ENCODE data around the gene ZBTB16. TPM values are rescaled to one million over a fixed set of nuclear protein-coding genes. Genes with fewer than 3 reads are reported as not detected.

ZBTB16 gene
- total and polyA plus RNA-seq, 12 donors, result 18.3 to 108 (median 54.6) TPM

DNA sequence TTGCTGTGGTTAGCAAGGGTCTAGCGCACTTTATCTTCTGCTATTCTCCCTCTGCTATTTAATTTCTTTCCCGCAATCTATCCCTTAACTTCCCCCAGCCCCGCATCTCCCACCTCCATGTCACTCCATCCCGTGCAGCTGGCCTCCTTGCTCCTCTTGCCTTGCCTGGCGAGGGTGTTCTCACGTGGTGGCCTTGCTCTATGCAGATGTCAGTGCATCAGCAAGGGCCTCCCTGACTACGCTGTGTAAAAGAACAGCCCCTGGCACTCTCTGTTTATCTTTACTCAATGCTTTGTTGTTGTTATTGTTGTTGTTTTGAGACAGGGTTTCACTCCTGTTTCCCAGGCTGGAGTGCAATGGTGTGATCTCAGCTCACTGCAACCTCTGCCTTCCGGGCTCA, 122.2 kb downstream of the ZBTB16 start:
- H3K27ac ChIP-seq, result peak overlapping the region in 7 of 10 donors; percentile 72 to 97 (median 95)
- no peak overlapping the region for H3K4me3 ChIP-seq
- ATAC-seq, result no peak
- peaks cover 32 to 87% (median 79%) of the 10 kb centered on the region in 9 donors for H3K4me1 ChIP-seq
- H3K36me3 ChIP-seq, result peaks cover 0 to 3% (median 0%) of the 10 kb centered on the region in 9 donors
- H3K9me3 ChIP-seq, result no peaks in the 10 kb centered on the region
- DNase-seq, result no peak
- H3K27me3 ChIP-seq, result no peaks in the 10 kb centered on the region
- intact Hi-C loops (cut with DNase I), result loop anchor here in 8 of 10 donors (2.0 to 10.0 kb wide), 9 partner anchors 15 to 147 kb away; partner anchors contain the start of gene ZBTB16 (in 4 of the 8)
- 80 to 94% methylated on average over 8 of the region's 8 CpGs for WGBS, 2 donors
- TF ChIP-seq, protein P1, sequence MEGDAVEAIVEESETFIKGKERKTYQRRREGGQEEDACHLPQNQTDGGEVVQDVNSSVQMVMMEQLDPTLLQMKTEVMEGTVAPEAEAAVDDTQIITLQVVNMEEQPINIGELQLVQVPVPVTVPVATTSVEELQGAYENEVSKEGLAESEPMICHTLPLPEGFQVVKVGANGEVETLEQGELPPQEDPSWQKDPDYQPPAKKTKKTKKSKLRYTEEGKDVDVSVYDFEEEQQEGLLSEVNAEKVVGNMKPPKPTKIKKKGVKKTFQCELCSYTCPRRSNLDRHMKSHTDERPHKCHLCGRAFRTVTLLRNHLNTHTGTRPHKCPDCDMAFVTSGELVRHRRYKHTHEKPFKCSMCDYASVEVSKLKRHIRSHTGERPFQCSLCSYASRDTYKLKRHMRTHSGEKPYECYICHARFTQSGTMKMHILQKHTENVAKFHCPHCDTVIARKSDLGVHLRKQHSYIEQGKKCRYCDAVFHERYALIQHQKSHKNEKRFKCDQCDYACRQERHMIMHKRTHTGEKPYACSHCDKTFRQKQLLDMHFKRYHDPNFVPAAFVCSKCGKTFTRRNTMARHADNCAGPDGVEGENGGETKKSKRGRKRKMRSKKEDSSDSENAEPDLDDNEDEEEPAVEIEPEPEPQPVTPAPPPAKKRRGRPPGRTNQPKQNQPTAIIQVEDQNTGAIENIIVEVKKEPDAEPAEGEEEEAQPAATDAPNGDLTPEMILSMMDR (IDR thresholded peaks at IDR 0.05), result no peak

DNA sequence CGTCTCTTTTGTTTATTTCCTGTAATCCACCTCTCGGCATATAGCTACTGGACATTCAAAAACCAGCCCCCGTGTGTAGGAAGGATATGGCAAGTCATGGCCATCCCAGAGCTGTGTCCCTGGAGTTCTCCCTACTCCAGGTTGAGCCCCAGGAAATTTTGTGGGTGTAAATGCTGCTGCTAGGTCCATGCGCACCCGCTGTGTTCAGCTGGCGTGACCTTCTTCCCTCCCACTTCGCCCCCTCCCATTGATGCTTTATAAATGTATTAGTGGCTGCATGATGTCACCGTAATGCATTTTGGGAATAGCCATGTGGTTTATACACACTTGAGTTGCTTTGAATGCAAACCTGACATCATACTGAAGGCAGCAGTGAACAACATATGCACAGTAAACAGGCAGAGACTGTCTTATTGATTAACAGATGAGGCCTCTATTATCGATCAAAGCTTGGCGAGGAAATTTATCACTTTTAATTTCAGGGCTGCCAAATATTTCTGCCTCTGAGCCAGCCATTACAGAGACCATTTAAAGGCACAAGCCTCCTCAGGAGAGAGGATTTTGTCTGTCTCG, 123.0 kb downstream of the ZBTB16 start:
- DNase-seq (no peak), ATAC-seq (no peak)
- 71 to 81% methylated on average over 11 of the region's 11 CpGs for WGBS, 2 donors
- H3K27me3 ChIP-seq, result no peaks in the 10 kb centered on the region
- TF ChIP-seq, protein P1 (IDR thresholded peaks at IDR 0.05), result no peak
- H3K4me3 ChIP-seq, result no peak overlapping the region
- no peaks in the 10 kb centered on the region for H3K9me3 ChIP-seq
- H3K36me3 ChIP-seq, result peaks cover 0 to 11% (median 4%) of the 10 kb centered on the region in 9 donors
- intact Hi-C loops (cut with DNase I), result loop anchor here in 8 of 10 donors (2.0 to 10.0 kb wide), 8 partner anchors 14 to 148 kb away; partner anchors contain the start of gene ZBTB16 (in 3 of the 8)
- H3K4me1 ChIP-seq, result peaks cover 27 to 83% (median 71%) of the 10 kb centered on the region in 9 donors
- peak overlapping the region in 9 of 10 donors; percentile 37 to 97 (median 76) for H3K27ac ChIP-seq

DNA sequence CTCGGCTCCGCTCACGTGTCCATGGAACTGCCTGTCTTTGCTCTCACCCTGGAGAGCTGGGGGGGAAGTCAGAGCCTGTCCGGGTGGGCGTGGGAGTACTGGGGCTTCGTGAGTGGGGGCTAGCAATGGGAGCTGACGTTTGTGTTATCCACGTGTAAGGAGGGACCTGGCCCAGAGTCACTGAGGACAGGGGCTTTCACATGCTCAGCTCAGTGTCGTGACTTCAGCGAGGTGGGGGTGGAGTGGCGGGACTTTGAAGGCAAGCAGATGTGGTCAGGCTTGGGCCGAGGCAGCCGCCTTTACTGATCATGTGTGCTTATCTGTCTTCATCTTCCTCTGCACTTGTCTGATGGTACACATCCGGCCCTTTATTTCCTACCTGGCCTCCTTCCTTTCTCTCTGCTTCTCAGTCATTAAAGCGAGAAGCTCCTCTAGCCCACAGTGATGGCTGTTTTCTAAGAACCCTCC, 123.6 kb downstream of the ZBTB16 start:
- 41 to 60% methylated on average over 15 of the region's 15 CpGs for WGBS, 2 donors
- ATAC-seq (peak in 1 of 8 donors; percentile 3), DNase-seq (no peak)
- Histone ChIP-seq H3K4me3 (no peak overlapping the region), H3K27me3 (no peaks in the 10 kb centered on the region), H3K4me1 (peaks cover 22 to 78% (median 66%) of the 10 kb centered on the region in 9 donors), H3K36me3 (peaks cover 0 to 16% (median 8%) of the 10 kb centered on the region in 9 donors), H3K9me3 (no peaks in the 10 kb centered on the region), H3K27ac (peak overlapping the region in 9 of 10 donors; percentile 37 to 97 (median 76))
- TF ChIP-seq, protein P1 (IDR thresholded peaks at IDR 0.05), result no peak
- intact Hi-C loops (cut with DNase I), result loop anchor here in 8 of 10 donors (2.0 to 10.0 kb wide), 8 partner anchors 14 to 148 kb away; partner anchors contain the start of gene ZBTB16 (in 3 of the 8)

DNA sequence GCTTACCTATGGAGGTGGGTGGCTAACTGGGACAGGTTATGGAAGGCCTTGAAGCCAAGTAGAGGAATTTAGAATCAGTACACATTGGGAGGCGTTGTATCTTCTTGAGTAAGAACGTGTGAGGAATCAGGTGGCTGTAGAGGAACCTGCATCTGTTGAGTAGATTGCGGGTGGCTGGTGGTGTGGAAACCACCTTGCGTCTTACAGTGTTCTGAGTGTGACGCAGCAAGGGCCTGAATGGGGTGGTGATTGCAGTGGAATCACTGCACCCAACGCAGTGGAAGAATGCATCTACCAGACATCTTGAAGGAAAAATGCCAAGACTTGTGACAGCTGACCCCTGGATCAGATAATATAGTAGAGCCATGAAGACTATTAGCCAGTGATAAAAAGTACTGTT, 125.9 kb downstream of the ZBTB16 start:
- 91 to 93% methylated on average over 6 of the region's 6 CpGs for WGBS, 2 donors
- intact Hi-C loops (cut with DNase I), result loop anchor here in 1 of 10 donors (10.0 kb wide), 2 partner anchors 121 to 151 kb away; no protein-coding TSS in a partner anchor
- peaks cover 0 to 35% (median 9%) of the 10 kb centered on the region in 9 donors for H3K36me3 ChIP-seq

More for the DNA sequence above, 125.9 kb downstream of the ZBTB16 start:
- Histone ChIP-seq H3K27me3 (no peaks in the 10 kb centered on the region), H3K9me3 (no peaks in the 10 kb centered on the region), H3K4me3 (no peak overlapping the region), H3K4me1 (peaks cover 9 to 58% (median 43%) of the 10 kb centered on the region in 9 donors), H3K27ac (peak overlapping the region in 1 of 10 donors; percentile 97)
- no peak for DNase-seq
- no peak for ATAC-seq
- TF ChIP-seq, protein P1 (IDR thresholded peaks at IDR 0.05), result no peak

Data from heart right ventricle (tissue), 16 donors.